ENCODE data around the gene SLC25A1.

DNA sequence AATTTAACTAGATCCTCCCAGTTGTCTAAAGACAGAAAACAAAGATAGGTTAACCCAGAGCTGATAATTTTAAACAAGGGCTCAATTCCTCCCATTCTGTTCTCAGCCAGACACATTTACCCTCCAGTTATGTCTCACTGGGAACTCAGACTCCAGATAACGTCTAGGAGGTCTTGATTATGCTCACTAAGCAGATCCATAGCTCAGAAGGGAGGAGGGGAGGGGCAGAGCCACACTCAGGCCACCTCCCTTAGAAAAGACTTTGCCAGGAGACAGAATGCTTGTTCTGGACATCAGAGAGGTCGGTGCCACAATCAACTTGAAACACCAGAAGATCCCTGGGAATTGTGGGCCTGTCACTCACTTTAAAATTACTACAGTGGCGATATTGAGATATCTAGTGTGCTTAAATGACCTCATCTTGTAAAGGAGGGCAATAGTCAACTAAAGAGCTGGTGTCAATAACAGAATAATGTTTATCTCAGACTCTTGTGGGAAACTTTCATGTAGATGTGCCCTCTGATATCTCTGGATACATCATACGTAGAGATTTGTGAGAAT is 29.8 kb upstream of the SLC25A1 start:
- TF ChIP-seq NFE2L2 (IDR thresholded peaks at IDR 0.05; ENCODE audit: low read depth, low read length) (no peak), CHD1 (IDR thresholded peaks at IDR 0.05; ENCODE audit: low read depth, low read length) (no peak)
- TF ChIP-seq, protein P1, sequence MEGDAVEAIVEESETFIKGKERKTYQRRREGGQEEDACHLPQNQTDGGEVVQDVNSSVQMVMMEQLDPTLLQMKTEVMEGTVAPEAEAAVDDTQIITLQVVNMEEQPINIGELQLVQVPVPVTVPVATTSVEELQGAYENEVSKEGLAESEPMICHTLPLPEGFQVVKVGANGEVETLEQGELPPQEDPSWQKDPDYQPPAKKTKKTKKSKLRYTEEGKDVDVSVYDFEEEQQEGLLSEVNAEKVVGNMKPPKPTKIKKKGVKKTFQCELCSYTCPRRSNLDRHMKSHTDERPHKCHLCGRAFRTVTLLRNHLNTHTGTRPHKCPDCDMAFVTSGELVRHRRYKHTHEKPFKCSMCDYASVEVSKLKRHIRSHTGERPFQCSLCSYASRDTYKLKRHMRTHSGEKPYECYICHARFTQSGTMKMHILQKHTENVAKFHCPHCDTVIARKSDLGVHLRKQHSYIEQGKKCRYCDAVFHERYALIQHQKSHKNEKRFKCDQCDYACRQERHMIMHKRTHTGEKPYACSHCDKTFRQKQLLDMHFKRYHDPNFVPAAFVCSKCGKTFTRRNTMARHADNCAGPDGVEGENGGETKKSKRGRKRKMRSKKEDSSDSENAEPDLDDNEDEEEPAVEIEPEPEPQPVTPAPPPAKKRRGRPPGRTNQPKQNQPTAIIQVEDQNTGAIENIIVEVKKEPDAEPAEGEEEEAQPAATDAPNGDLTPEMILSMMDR (conservative IDR thresholded peaks at IDR 0.05; ENCODE audit: low read depth, low read length): no peak
